HEK293 (cell line): Measurements from ENCODE around the gene GRK3.
"Not testable (repeated sequence)": the region's sequence is repeated elsewhere in the genome, so short reads cannot be mapped to it uniquely, and the experiment has no call there.

Experiments used
- CTCF ChIP-seq: fragments of 450-650 bp; formaldehyde crosslinking; IDR thresholded peaks from 2 replicates; pipeline ENCODE4 v1.5.1; 2016; ENCODE audit warnings: missing biosample characterization, missing genetic modification characterization
- MYNN ChIP-seq: fragments of 450-650 bp; formaldehyde crosslinking; IDR thresholded peaks from 2 replicates; pipeline ENCODE4 v1.5.1; 2016; ENCODE audit warnings: missing biosample characterization, missing genetic modification characterization, borderline replicate concordance
- PBX3 ChIP-seq: sonication (generic); formaldehyde crosslinking; IDR thresholded peaks from 2 replicates; pipeline ENCODE4 v1.8.1; 2022; ENCODE audit warnings: mild to moderate bottlenecking, moderate library complexity, missing genetic modification reagents
- PRDM4 ChIP-seq: fragments of 450-650 bp; formaldehyde crosslinking; IDR thresholded peaks from 2 replicates; pipeline ENCODE4 v1.5.1; 2017; ENCODE audit warnings: missing biosample characterization, missing genetic modification characterization
- REST ChIP-seq: fragments of 450-650 bp; formaldehyde crosslinking; IDR thresholded peaks from 2 replicates; pipeline ENCODE4 v1.5.1; 2016; ENCODE audit warnings: missing biosample characterization, missing genetic modification characterization
- YY1 ChIP-seq: fragments of 450-650 bp; formaldehyde crosslinking; IDR thresholded peaks from 2 replicates; pipeline ENCODE4 v1.5.1; 2018; ENCODE audit warnings: missing biosample characterization, missing genetic modification characterization
- ZNF114 ChIP-seq: fragments of 450-650 bp; formaldehyde crosslinking; IDR thresholded peaks from 2 replicates; pipeline ENCODE4 v1.5.0; 2017; ENCODE audit warnings: missing biosample characterization, missing genetic modification characterization
- ZNF549 ChIP-seq: fragments of 450-650 bp; IDR thresholded peaks from 2 replicates; pipeline ENCODE4 v1.5.1; 2018; ENCODE audit warnings: missing biosample characterization, missing genetic modification characterization, mild to moderate bottlenecking, inconsistent platforms, moderate library complexity
- ZNF654 ChIP-seq: fragments of 450-650 bp; formaldehyde crosslinking; IDR thresholded peaks from 2 replicates; pipeline ENCODE4 v1.5.1; 2016; ENCODE audit warnings: low read depth, missing biosample characterization, missing genetic modification characterization
- ZNF776 ChIP-seq: fragments of 450-650 bp; formaldehyde crosslinking; IDR thresholded peaks from 2 replicates; pipeline ENCODE4 v1.5.0; 2017; ENCODE audit warnings: missing biosample characterization, missing genetic modification characterization, borderline replicate concordance

GRCh38 chr22:25613131-25613530 lies 48.7 kb downstream of the GRK3 start:
- TF ChIP-seq REST (tag by site-specific recombination); CTCF (tag by site-specific recombination); ZNF776 (tag by site-specific recombination); YY1 (tag by site-specific recombination); MYNN (tag by site-specific recombination); PBX3 (CRISPR knock-in tag); ZNF114 (tag by site-specific recombination); ZNF549 (tag by site-specific recombination); PRDM4; ZNF654: not testable (repeated sequence)
